Ovary (tissue), 3 donors: ENCODE data around the gene RWDD4.

ENCODE experiments used
- CTCF ChIP-seq, 3 donors: fragments of 450-650 bp in 2 of 3; fragments of 200-600 bp in 1 of 3; IDR thresholded peaks; one replicate each; pipeline versions ENCODE4 v1.5.1 to v1.8.0; 2016 to 2022; ENCODE audit warnings: antibody characterized with exemption in 3 of 3, mild to moderate bottlenecking in 1 of 3
- POLR2A ChIP-seq: fragments of 450-650 bp; IDR thresholded peaks from one replicate; pipeline ENCODE4 v1.6.1; 2017; ENCODE audit warnings: antibody characterized with exemption, mild to moderate bottlenecking, moderate library complexity
- donor health status: DM: no; HTN: no; CAD: no.

- no peak for TF ChIP-seq CTCF (IDR thresholded peaks at IDR 0.05)
- TF ChIP-seq POLR2A: no peak
Observed at GRCh38 chr4:183691897-183692296, 32.9 kb upstream of the RWDD4 start.
